Activated CD4-positive, alpha-beta T cell treated with anti-CD3 and anti-CD28 coated beads for 48 hours (primary cell): ENCODE results near the gene EFCAB6.

Experiments
- DNase-seq: peaks from one replicate; pipeline ENCODE4 v3.0.0-alpha.2; 2020

Gene EFCAB6

DNA sequence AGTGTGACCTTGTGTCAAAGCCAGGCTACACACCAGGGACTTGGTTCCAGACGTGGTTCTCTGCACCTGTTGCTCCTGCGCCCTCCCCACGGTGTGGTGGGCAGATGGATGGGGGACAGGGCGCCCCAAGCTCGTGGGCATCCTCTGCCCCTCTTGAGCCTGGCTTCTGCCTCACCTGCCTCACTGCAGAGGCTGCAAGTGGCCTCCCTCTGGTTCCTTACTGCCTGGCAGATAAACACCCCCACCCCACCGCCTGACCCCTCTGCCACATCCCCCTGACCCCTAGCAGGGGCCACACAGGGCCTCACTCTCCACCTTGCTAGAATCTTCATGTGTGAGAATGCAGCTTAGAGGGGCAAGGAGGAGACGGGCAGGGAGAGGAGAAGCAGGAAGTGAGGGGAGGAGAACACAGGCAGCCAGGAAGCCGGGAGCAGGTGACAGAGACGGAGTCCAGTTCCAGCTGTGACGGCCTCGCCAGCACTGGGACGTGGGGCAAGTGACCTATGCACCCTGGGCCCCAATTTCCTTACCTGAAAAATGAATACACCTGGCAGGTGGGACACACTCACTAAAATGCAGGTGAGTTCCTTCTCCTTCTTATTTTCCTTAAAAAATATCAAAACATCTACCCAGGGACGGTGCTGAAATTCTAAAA, 178.3 kb downstream of the EFCAB6 start:
- DNase-seq: no peak

DNA sequence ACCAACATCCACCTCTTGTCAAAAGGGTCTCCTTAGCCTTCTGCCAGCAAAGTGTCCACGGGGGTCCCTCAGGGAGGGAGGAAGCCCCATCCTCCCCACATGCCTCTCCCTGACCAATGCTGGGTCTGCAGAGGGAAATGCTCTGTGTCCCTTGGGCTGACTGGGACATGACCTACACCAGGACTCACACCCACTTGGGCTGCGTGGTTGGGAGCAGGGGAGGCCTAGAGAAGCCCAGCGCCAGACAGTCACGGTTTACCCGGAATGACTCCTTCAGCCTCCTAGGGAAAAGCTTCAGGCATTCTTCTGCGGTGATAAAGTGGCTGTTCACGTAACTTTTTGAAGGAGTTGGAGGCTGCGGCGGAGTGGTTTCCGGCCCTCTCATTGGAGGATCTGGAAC, 180.3 kb downstream of the EFCAB6 start:
- no peak for DNase-seq

DNA sequence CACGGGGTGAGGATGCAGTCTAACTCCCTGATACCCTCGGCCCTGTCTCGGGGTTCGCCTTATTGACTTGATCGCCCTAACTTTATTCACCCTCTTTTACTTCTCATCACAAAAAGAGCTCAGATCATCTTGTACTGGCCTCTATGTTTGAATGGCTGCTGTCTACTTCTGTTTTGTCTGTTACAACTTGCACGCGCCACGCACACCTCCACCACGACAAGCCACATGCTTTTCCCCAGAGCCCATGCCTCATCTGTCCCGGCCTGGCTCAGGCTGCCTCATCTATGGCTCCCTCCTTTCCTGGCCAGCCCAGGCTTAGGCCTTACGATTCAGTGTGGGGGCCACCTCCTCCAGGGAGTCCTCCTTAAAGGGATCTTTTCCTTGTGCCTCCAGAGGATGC, 180.9 kb downstream of the EFCAB6 start:
- DNase-seq: no peak

DNA sequence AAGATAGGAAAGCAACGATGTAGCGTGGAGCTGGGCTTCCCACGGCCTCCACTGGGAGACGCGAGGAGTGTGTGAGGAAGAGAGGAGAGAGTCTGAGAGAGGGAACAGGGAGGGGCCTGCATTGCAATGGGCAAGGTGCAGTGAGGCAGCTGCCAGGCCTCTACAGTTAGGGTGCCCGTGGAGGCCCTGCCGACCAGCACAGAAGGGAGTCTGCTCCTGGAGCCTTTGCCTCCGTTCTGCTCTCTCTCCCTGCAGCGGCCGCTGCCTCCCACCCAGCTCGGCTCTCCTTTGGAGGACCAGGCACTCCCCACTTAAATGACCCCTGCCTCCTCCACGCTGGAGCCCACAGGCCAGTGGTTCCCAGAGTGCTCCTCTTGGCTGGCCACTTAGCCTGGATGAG, 181.7 kb downstream of the EFCAB6 start:
- no peak for DNase-seq

DNA sequence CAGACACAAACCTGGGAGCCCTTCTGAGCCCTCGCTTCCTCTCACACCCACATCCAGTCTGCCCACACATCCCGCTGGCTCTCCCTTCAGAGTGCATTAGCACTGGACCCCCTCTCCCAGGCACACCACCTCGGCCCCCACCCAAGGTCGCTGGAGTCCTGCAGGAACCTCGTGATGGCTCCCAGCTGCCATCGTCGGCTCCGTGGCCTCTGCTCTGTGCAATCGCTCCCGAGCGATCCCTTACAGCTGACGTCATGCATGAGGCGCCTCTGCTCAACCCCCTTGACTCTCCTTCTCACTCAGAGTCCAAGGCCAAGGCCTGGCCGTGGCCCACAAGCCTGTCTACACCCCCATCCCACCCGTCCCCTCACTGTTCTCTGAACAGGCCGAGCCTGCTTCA, 183.9 kb downstream of the EFCAB6 start:
- no peak for DNase-seq

DNA sequence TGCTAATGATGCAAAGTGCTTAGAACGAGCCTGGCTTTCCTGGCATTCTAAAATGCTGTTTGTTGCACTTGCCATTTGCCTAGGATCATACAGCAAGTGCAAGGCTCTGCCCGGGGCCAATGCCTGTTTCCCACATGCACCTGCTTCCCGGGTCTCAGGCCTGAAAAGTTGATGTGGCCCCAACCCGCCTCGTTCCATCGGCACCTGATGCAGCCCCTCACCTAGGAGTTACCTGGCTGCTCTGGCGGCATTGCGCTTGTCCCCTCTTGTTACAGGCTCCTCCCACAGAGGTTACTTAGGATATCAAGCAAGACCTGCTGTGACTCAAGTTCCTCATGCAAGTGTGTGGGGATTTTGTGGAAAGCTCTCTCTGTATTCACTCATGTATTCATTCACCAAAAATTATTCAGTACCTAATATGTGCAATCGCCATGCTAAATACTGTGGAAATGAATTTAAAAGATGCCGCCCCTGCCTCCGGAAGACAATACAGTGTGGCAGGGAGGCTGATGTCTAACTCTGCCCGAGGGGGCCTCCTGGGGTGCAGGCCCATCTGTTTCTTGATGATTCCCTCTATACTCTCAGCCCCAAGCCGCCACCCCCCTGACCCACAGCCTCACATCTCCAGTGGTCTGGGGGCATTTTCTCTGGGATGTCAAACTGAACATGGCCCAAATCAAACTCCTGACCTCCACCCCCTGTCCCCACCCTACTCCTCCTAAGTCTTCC, 184.5 kb downstream of the EFCAB6 start:
- no peak for DNase-seq

DNA sequence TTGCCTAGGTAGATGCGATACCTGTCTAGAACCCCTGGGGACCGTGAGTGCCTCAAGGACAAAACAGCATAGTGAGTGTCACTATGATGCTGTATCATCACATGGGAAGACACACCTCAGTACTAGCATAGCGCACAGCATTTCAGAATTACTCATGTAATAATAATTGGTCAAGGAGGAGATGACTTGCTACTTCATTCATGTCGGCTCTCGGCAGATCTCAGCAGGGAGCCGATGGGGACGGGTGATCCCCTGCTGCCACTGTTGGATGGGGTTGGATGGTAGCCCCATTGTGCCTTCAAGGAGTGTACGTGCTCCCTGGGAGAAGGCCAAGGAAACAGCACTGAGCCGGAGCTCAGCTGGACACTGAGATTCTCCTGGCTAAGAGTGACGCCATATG, 186.9 kb downstream of the EFCAB6 start:
- DNase-seq: no peak

DNA sequence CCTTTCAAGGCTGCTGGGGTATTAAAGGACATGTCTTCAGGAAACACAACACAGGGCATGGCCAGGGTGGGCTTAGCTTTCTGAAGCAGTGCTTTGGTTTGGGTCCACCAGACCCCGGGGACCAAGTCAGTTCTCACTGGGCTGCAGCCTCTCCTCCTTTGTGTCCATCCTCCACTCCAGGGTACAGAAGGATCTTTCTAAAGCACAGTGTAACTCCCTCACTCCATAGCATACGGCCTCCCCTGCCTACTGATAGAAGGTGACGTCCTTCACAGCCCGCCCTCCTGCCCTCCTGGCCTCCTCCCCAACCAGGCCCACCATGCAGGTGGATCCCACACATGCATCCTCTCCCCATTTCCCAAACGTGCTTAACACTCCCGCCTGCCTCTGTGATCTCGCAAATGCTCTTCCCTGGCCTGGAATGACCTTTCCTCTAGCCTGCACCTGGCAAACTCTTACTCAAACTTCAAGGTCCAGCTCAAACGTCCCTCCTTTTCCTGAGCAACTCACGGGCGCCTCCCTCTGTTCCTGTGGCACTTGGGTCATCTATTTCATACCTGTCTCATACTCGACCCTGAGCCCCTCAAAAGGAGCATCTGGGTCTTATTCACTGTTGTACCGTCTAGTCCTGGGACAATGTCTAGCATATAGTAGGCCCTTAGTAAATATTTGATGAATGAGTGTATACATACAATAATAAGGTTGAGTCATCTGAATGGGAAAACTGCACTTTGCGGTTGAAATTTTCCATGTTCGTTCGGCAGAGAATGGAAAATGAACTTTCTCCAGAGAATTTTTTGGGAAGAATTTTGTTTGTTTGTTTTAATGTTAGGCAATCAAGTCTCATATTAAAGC, 187.7 kb downstream of the EFCAB6 start:
- no peak for DNase-seq

DNA sequence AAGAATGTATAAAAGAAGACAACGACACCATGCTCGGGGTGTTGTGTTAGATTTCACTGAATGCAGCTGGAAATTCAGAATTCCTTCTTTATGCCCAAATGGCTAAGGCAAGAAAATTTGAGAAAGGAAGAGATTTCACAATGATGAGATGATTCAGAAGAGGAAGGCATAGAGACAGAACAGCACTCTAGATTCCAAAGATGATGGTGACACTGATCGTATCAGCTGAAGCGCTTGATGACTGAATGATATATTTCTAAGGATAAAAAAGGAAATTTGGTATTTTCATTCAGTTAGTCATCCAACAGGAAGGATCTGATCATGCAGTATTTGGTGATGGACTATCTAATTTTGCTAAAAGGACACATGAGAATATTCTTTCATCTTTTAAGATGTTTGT, 189.2 kb downstream of the EFCAB6 start:
- DNase-seq: no peak

DNA sequence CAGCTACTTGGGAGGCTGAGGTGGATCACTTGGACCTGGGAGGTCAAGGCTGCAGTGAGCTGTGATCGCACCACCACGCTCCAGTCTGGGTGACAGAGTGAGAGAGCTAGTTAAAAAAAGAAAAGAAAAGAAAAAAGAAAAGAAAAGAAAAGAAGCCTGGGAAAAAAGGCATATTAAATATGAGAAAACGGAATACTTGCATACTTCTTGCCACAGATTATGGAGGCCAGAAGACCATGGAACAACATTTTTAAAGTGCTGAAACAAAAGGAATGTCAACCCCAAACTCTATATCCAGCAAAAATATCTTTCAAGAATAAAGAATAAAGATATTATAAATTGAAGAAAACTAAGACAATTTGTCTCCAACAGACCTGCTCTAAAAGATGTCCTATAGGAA, 191.9 kb downstream of the EFCAB6 start:
- DNase-seq: no peak

DNA sequence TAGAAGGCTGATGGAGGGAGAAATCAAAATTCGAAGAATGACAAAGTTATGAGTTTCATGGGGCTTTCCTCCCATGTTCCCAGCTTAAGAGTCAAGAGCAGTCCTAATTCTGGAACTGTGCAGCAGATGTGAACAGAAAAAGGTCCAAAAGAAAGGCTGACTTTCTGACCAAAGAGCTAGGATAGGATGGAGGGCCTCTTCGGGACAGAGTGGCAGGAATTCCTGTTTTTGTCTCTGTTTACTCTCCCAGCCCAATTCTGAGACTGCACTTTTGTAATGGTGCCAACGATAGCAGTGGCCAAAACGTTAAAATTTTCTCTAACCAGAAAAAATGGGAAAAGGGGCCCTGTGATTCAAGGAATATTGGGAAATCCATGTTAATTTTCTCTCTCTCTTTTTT, 193.6 kb downstream of the EFCAB6 start:
- no peak for DNase-seq

DNA sequence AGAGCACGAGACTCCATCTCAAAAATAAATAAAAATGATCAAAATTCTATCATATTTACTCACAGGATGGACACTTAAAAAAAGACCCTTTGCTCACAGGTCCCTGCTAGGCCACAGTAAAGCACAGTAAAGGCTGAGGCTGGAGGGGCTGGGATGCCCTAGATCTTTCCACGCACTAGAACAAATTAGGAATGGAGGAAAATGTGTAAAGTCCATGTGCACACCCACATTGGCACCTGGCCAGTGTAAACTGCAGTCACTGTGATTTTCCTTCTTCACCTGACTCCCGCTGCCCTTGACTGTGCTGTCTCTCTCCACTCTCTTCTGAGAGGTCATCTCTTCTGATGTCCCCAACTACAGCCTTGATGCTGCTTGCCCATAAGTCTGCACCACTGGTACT, 195.5 kb downstream of the EFCAB6 start:
- DNase-seq: no peak

DNA sequence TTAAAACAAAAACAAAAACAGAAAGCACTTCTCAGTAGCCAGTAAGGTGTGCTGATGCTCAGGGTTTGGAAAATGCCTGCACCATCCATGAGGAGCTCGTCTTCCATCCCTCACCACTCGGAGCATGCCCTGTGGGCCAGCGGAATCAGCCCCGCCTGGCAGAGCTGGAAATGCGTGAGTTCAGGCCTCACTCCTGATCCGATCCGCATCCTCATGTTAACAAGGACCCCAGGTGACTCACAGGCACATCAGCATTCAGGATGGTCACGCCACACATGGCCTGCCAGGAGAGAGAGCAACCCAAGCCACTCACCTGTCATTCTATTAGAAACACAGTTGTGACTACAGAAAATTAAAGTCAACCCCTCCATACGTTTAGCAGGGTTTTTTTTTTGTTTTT, 211.8 kb downstream of the EFCAB6 start:
- DNase-seq: no peak

DNA sequence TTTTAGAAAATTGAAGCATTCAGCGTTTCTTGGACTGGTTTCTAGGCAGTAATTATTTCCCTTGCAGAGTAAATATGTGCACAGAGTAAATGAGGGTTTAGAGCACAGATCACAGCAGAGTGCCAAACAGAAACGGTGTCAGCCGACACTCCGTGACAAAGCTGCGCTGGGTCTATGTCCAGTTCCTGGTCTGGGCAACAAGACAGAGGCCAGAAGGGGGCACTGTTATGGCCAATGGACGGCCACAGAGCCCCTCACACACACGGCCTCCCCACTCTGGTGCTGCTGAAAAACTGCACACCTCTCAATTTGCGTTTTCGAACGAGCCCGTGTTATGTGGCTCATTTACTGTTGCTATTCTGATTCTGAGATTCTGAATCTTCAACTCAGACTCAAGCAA, 219.6 kb downstream of the EFCAB6 start:
- DNase-seq: no peak

DNA sequence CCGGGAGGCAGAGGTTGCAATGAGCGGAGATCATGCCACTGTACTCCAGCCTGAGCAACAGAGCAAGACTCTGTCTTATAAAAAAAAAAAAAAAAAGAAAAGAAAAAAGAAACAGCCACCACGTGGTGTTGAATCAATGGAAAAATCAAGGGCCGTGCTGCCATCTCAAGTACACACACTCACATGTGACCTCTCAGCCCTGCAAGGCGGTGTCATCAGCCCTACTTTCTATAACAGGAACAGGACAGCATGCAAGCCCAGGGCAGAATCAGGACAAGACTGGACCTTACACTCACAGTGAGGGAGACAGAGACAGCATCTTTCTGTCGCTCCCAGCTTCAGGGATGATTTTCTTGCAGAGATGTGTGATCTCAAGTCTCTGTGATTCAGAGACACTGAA, 220.7 kb downstream of the EFCAB6 start:
- no peak for DNase-seq

DNA sequence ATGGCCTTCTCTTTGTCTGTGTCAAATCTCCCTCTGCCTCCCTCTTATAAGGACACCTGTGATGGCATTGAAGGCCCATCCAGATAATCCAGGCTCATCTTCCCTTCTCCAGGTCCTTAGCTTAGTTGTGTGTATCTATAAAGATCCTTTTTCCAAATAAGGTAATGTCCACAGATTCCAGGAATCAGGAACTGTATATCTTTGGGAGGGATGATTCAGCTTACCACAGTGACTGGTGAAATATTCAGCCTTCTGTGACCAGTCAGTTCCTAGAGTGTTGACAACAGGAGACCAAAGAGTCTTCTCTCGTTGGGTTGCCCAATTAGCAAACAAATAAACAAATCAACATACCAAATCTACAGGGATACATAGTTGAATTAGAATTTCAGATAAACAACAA, 224.5 kb downstream of the EFCAB6 start:
- DNase-seq: no peak

DNA sequence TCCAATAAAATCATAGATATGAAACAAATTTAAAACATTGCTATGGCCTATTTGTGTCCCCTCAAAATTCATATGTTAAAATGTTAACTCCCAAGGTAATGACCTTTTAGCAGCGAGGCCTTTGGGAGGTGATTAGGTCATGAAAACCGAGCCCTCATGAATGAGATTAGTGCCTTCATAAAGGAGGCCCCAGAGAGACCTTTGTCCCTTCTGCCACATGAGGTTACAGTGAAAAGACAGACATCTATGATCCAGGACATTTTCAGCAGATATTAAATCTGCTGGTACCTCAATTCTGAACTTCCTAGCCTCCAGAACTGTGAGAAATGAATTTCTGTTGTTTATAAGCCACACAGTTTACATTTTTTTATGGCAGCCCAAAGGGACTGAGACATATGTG, 228.6 kb downstream of the EFCAB6 start:
- DNase-seq: no peak

DNA sequence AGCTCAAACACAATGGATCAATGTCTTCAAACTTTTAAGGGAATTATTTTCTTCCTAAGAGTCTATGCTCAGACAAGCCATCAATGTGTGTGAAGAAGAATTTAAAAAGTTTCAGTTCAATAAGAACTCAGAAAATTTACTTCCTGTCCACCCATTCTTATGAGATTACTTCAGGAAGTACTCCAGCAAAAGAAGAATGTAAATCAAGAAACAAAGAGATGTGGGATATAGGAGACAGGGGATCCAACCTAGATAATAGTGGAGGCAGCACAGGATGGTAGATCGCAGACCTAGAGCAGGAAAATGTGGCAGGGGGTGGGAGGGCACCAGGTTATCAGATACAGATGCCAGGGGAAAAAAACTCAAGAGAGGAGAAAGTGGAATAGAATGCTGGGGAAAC, 229.7 kb downstream of the EFCAB6 start:
- no peak for DNase-seq

DNA sequence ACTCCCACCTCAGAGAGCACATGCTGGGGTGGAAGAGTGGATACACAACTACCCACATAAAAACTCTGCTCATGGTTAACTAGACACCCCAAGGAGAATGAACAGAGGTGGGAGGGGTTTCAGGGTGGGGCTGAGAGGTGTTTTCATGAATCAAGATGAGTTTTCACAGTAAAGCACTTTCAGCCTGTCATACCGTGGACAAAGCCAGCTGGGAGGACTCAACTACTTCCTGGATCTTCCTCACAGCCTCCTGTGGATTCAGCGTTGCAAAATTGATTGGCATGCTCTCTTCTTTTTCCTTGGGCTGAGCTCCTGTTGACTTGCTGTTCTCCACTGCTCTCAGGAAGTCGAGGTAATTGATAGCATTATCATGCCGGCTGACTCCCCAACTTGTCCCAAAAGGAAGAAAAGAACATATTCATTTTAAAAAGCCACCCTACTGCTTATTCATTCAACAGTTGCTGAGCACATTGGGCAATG, 231.8 kb downstream of the EFCAB6 start:
- no peak for DNase-seq

DNA sequence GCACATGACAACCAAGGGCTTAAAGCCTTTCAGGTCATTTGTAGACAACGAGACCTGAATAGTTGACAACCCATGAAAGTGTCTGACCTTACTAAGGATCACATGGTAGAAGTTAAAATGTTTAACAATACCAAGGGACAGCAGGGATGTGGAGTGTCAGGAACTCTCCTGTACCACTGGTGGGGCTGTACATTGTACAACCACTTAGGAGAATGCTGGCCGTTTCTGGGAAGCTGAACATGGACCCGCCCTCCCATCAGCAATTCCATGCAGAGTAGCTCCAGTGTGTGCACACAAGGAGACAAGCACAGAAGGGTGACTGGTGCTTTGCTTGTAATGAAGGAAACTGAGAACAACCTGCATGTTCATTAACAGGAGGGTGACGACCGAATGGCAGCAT, 237.4 kb downstream of the EFCAB6 start:
- no peak for DNase-seq

DNA sequence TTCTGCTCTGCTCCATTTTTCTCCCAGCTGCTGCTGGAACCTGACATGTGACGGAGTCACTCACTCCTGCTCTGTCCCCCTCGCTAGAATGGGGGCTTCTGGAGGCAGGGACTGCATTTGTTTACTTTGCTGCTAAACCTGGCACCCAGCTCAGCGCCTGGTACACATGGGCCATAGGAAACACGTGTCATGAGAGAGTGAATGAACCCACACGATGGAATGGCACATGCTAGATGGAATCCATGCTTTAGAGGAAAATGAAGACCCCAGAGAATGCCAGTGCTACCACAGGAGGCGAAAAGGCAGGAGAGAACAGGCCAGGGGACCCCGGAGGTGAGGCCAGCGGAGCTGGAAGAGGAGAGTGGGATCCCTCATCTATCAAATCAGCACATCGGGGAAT, 239.4 kb downstream of the EFCAB6 start:
- no peak for DNase-seq

DNA sequence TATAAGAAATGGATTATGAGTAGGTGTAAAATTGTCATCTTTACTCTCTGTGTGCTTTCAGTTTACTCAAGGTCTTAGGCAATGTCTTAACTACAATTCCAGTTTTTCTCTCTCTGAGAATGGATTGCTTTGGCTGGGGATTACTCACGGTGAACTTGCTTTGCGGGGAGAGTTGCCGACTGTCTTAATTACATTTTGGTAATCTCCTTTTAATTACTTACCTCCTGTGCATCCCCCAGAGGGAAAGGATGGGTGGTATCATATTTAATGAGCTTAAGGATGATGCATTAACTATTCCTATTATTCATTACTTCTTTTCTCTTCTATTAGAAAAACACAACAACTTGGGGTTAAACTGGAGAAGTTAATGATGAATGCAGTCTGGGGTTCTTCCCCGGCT, 240.9 kb downstream of the EFCAB6 start:
- no peak for DNase-seq

DNA sequence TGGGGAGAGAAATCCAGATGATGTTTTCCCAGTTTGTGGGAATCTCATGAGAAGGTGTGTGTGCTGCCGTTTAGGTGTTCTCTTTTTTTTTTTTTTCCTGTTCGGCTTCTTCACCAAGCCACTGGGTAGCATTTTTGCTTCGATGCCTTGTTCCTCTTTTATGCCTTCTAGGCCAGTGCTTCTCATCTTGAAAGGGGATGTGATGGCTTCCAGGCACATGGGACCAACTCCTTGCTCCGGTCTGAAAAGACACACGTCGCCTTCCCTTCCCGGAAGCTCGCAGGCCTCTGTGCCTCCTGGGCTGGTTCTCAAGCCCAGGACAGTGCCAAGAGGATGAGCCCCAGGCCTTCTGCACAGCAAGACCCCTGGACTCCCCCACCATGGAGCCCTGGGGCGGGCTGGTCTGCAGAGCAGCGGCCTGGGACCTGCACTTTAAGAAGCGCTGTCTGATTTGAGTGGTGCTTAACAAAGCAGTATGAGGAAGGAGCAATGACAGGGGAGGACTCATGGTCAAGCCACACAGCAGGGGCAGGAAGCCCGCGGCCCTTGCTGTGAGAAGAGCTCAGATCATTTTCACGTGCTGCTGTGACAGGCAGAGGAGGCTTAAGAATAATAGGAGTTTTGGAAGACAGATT, 241.5 kb downstream of the EFCAB6 start:
- no peak for DNase-seq
